Measurements from ENCODE around the gene PRR3.

Gene PRR3

GRCh38 chr6:30562470-30563425 lies 5.7 kb downstream of the PRR3 start:
- H3K36me3 Mint-ChIP-seq (ENCODE audit: low read depth) = peaks cover 36% of the 10 kb centered on the region
- peaks cover 10% of the 10 kb centered on the region for H3K4me1 Mint-ChIP-seq
- no peaks in the 10 kb centered on the region for H3K9me3 Mint-ChIP-seq
- no peak overlapping the region for H3K4me3 Mint-ChIP-seq
- no peaks in the 10 kb centered on the region for H3K27me3 Mint-ChIP-seq (ENCODE audit: low read depth)
- H3K27ac Mint-ChIP-seq = no peak overlapping the region
- TF ChIP-seq CTCF (IDR thresholded peaks at IDR 0.05; ENCODE audit: unreplicated experiment in 3 of 3) = no peak

GRCh38 chr6:30564114-30564513 lies 7.0 kb downstream of the PRR3 start:
- Mint-ChIP-seq H3K9me3 (no peaks in the 10 kb centered on the region), H3K27me3 (ENCODE audit: low read depth) (no peaks in the 10 kb centered on the region), H3K27ac (no peak overlapping the region), H3K4me1 (peaks cover 5% of the 10 kb centered on the region), H3K4me3 (no peak overlapping the region), H3K36me3 (ENCODE audit: low read depth) (peaks cover 35% of the 10 kb centered on the region)
- TF ChIP-seq CTCF (IDR thresholded peaks at IDR 0.05; ENCODE audit: unreplicated experiment in 3 of 3) = no peak

- H3K36me3 Mint-ChIP-seq (ENCODE audit: low read depth) = peaks cover 25% of the 10 kb centered on the region
- no peaks in the 10 kb centered on the region for H3K9me3 Mint-ChIP-seq
- no peak overlapping the region for H3K27ac Mint-ChIP-seq
- TF ChIP-seq CTCF (IDR thresholded peaks at IDR 0.05; ENCODE audit: unreplicated experiment in 3 of 3) = no peak
- H3K4me3 Mint-ChIP-seq = no peak overlapping the region
- H3K27me3 Mint-ChIP-seq (ENCODE audit: low read depth) = no peaks in the 10 kb centered on the region
- H3K4me1 Mint-ChIP-seq = peaks cover 12% of the 10 kb centered on the region
These were observed 8.7 kb downstream of the PRR3 start for GRCh38 chr6:30565772-30566171.

GRCh38 chr6:30568245-30568644 lies 11.2 kb downstream of the PRR3 start:
- Mint-ChIP-seq H3K4me3 (peak overlapping the region in 2 of 3 experiments; percentile 55 to 64), H3K4me1 (peaks cover 36% of the 10 kb centered on the region), H3K27ac (no peak overlapping the region), H3K36me3 (ENCODE audit: low read depth) (peaks cover 9% of the 10 kb centered on the region), H3K27me3 (ENCODE audit: low read depth) (no peaks in the 10 kb centered on the region), H3K9me3 (no peaks in the 10 kb centered on the region)
- TF ChIP-seq CTCF (IDR thresholded peaks at IDR 0.05; ENCODE audit: unreplicated experiment in 3 of 3) = no peak

- no peaks in the 10 kb centered on the region for H3K27me3 Mint-ChIP-seq (ENCODE audit: low read depth)
- H3K4me3 Mint-ChIP-seq = peak overlapping the region; percentile 93 to 99 (median 97)
- peaks cover 42% of the 10 kb centered on the region for H3K4me1 Mint-ChIP-seq
- H3K9me3 Mint-ChIP-seq = no peaks in the 10 kb centered on the region
- no peak for TF ChIP-seq CTCF (IDR thresholded peaks at IDR 0.05; ENCODE audit: unreplicated experiment in 3 of 3)
- H3K27ac Mint-ChIP-seq = peak overlapping the region in 2 of 3 experiments; percentile 72 to 81
- H3K36me3 Mint-ChIP-seq (ENCODE audit: low read depth) = peaks cover 6% of the 10 kb centered on the region
These were observed 13.2 kb downstream of the PRR3 start for GRCh38 chr6:30570263-30570662.

GRCh38 chr6:30570740-30571074 lies 13.6 kb downstream of the PRR3 start:
- peaks cover 42% of the 10 kb centered on the region for H3K4me1 Mint-ChIP-seq
- TF ChIP-seq CTCF (IDR thresholded peaks at IDR 0.05; ENCODE audit: unreplicated experiment in 3 of 3) = no peak
- no peaks in the 10 kb centered on the region for H3K27me3 Mint-ChIP-seq (ENCODE audit: low read depth)
- peaks cover 6% of the 10 kb centered on the region for H3K36me3 Mint-ChIP-seq (ENCODE audit: low read depth)
- peak overlapping the region; percentile 93 to 99 (median 97) for H3K4me3 Mint-ChIP-seq
- H3K27ac Mint-ChIP-seq = peak overlapping the region; percentile 81 to 98 (median 94)
- H3K9me3 Mint-ChIP-seq = no peaks in the 10 kb centered on the region
